ENCODE measurements around the gene RAB25.

GRCh38 chr1:156052862-156053767, 7.8 kb upstream of the RAB25 start:
- TF ChIP-seq CTCF (IDR thresholded peaks at IDR 0.05) (peak in 5 of 12 donors; percentile 19 to 35 (median 25)), POLR2A (IDR thresholded peaks at IDR 0.05) (peak in 1 of 2 donors; percentile 39)

Measured in heart left ventricle (tissue), 13 donors.